ENCODE results near the gene PTH.

PTH gene

DNA sequence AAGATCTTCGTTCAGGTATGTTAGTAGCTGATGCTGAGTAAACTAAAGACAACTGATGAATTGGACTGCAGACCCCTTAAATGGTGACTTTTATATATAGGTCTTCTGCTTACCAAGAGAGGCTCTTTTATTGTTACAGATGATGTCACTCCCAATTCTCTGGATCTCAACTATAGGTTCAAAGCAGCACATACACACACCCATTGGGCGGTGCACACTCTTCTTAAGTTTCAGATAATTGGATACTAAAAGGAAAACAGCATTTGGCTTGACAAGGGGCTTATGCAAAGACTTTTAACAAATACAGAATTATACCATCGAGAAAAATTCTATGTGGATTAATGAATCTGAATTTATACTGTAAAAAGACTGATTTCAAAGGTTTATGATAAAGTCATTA lies at the start of gene PTH:
Gene PTH, minus strand, starts transcription at position 69 of the 400 bp plus-strand sequence. CDS start 3,142 bp downstream, outside the sequence.
- DNase-seq: no peak
- intact Hi-C loops (cut with DNase I): no loop called here

DNA sequence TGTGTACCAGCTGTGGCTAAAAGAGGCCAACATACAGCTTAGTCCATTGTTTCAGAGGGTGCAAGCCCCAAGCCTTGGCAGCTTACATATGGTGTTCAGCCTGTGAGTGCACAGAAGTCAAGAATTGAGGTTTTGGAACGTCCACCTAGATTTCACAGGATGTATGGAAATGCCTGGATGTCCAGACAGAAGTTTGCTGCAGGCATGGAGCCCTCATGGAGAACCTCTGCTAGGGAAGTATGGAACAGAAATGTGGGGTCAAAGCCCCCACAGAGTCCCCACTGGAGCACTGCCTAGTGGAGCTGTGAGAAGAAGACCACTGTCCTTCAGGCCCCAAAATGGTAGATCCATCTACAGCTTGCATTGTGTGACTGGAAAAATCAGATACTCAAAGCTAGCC lies 42.2 kb upstream of the PTH start:
- intact Hi-C loops (cut with DNase I): no loop called here

DNA sequence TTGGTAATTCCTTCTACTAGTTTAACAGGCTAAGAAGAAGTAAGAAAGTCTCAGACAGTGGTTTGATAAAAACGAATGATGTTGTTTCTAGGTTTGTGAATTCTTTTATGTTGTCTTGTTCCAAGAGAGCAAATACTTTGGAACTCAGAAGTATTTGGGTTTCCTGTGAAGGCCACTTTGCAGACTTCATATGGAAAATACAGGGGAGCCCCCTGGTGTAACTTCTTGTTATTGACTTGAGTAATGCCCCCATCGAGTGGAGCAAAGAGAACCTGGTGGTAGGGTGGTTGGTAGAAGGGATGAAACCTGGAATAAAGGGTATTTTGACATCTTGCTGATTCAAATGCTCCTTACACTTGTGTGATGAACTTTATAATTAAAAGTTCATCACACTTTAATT lies 40.0 kb upstream of the PTH start:
- intact Hi-C loops (cut with DNase I): no loop called here
- no peak for DNase-seq

More for the DNA sequence above, 42.2 kb upstream of the PTH start:
- DNase-seq: no peak

DNA sequence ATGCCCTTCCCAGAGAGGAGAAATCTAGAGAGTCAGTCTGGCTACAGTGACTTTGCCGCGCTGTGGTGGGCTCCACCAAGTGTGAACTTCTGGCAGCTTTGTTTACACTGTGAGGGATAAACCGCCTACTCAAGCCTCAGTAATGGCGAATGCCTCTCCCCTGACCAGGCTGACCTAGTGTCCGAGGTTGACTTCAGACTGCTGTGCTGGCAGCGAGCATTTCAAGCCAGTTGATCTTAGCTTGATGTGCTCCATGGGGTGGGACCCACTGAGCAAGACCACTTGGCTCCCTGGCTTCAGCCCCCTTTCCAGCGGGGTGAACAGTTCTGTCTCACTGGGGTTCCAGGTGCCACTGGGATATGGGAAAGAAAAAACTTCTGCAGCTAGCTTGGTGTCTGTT lies 38.6 kb upstream of the PTH start:
- DNase-seq: peak in 2 of 10 donors; percentile 55 to 61
- intact Hi-C loops (cut with DNase I): no loop called here

DNA sequence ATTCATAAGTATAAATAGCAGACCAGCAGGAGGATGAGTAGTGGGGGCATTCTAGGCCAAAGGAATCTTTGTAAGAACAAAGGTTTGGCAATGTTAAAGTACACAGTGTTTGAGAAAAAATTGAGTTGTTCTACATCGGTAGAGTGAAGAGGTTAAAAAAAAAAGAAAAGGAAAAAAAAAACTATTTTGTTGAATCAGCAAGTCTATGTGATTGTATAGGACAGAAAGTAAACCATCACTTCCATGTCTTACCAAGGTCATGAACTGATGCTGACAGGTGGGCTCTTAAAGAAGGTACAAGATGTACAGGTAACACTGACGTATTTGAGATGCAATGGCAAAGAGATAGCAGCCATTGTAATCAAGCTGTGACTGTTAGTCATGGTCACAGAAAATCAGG lies 29.5 kb upstream of the PTH start:
- intact Hi-C loops (cut with DNase I): no loop called here
- no peak for DNase-seq

DNA sequence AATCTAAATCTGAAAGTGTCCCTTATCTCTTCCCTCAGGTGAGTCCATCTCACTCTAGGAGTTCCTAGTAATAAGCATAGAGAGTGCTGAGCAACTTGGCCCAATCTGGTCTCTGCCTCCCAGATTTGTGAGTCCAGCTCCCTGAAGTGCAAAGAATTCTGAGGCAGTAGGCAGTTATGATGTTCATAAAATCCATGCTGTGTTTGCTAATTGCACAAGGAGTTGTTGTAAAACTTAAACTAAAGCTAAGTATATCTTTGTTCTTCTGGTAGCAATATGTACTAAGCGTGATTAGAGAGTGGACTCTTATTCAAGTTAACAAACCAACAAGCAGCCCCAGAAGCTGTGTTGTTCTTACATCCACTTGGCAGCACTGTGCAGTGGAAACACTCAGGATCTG lies 7.6 kb upstream of the PTH start:
- no peak for DNase-seq
- intact Hi-C loops (cut with DNase I): no loop called here

DNA sequence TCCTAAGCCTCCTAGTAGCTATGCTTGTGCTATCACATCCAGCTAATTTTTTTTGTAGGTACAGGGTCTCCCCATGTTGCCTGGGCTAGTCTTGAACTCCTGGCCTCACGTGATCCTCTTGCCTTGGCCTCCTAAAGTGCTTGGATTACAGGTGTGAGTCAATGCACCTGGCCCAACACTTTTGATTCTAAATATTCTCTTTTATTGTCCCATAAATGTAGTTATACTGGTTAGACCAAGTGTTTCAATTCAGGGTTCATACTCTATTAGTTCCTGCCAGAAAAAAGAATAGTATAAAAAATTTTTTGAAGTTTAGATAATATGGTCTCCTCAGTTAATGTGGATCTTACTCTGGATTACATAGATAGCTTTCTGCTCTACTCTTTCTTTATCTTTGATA lies 6.7 kb upstream of the PTH start:
- DNase-seq: no peak
- intact Hi-C loops (cut with DNase I): no loop called here

DNA sequence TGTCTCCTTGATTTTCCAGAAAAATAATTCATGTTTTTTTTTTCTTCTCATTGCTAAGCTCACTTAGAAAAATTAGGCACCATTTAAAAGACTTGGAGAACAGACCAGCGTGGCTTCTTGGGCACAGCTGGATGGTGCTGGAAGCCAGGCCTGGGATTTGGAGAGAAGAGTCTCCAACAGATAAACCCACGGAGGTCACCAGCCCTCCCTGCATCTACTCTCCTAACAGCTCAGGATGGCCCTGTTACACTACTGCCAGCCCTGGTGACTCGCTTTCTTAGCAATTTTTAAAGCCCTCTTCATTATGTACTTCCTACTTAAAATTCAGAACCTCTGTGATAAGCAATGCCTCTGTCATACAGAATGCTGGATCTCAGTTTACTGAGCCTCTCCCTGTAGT lies 1.7 kb downstream of the PTH start:
- intact Hi-C loops (cut with DNase I): no loop called here
- DNase-seq: no peak

DNA sequence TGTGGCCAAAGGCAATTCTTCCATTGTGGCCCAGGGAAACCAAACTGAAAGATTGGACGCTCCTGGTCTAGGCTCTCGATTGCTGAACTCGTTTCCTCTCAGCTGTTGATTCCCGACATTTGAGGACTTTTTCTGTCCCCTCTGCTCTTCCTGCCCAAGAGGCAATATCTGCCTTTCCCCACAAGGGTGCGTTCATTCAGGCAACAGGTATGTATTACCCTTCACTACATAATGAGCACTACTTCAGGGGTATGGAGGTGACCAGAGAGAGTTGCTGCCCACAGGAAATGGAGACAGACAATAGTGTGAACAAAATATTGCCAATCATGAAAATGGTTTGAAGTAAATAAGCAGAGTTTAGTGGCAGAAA lies 8.2 kb downstream of the PTH start:
- DNase-seq: no peak
- intact Hi-C loops (cut with DNase I): no loop called here

DNA sequence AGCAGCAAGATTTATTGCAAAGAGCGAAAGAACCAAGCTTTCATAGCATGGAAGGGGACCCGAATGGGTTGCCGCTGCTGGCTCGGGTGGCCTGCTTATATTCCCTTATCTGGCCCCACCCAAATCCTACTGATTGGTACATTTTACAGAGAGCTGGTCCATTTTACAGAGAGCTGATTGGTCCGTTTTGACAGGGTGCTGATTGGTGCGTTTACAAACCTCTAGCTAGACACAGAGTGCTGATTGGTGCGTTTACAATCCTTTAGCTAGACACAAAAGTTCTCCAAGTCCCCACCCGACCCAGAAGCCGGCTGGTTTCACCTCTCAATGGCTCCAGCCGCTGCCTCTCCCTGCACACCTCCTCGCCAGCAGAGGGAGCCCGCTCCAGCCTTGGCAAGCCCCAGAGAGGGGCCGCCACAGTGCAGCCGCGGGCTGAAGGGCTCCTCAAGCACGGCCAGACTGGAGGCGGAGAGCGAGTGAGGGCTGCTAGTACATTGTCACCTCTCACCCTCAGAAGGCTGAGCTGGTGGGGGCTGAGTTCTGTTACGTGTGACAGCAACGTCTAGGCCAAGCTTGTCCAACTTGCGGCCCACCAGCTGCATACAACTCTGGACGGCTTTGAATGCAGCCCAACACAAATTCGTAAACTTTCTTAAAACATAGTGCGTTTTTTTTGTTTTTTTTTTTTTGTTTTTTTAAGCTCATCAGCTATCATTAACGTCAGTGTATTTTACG lies 8.7 kb downstream of the PTH start:
- intact Hi-C loops (cut with DNase I): no loop called here
- DNase-seq: peak in 4 of 10 donors; percentile 12 to 80 (median 50)

DNA sequence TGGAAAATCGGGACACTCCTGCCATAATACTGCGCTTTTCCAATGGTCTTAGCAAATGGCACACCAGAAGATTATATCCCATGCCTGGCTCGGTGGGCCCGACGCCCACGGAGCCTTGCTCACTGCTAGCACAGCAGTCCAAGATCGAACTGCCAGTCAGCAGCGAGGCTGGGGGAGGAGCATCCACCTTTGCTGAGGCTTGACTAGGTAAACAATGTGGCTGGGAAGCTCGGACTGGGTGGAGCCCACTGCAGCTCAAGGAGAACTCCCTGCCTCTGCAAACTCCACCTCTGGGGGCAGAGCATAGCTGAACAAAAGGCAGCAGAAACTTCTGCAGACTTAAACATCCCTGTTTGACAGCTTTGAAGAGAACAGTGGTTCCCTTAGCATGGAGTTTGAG lies 15.6 kb downstream of the PTH start:
- intact Hi-C loops (cut with DNase I): no loop called here

DNA sequence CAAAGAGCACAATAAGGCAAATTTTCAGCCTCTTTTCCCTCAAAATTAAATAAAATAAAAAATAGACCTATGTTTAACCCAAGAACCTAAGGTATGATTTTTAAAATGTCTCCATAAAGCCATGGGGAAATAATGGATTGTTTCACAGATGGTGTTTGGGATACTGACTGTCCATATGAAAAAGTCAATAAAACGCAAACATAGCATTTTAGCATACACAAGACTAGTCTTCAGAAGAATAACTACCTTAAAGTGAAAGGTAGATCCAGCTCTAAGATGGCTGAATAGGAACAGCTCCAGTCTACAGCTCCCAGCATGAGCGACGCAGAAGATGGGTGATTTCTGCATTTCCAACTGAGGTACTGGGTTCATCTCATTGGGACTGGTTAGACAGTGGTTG lies 16.1 kb downstream of the PTH start:
- intact Hi-C loops (cut with DNase I): no loop called here
- no peak for DNase-seq

More for the DNA sequence above, 15.6 kb downstream of the PTH start:
- peak in 1 of 10 donors; percentile 52 for DNase-seq

DNA sequence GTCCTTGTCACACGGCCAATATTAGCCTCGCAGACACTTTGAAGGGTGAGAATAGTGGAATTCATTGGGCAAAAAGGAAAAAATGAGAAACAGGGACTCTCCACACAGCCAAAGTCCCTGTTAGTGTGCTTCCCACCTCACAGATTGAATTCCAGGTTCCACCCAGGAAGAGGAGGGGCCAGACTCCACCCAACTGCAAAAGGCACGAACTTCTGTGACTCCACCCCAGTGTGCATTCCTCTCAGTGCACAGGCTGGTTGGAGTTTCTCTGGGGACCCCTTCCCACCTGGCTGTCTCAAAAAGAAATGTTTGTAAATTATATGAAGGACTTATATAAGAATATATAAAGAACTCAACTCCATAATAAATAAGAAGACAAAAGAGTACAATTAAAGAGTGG lies 20.7 kb downstream of the PTH start:
- no peak for DNase-seq
- intact Hi-C loops (cut with DNase I): no loop called here

DNA sequence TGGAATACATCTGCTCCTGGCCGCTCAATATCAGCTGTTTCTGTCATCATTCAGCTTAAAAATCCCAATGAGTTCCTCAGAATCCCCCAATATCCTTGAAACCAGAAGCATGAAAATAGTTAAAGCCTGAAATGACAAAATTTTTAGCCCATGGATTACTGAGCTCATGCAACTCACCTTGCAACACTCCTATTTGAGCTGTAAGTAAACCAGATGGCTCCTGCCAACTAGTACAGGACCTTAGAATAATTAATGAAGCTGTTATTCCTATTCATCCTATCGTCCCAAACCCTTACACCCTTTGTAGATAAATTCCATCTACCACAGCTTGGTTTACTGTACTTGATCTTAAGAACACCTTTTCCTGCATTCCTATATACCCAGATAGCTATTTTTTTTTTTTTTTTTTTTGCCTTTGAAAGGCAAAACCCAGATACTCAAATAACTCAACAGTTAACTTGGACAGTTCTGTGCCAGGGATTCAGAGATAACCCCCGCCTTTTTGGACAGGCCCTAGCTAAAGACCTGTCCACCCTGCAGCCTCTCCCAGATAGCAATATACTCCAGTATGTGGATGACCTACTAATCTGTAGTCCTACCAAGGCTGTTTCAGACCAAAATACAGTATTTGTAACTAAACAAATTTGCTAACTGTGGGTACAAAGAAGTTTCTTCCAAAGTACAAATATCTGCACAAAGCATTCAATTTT lies 22.6 kb downstream of the PTH start:
- DNase-seq: no peak
- intact Hi-C loops (cut with DNase I): no loop called here

DNA sequence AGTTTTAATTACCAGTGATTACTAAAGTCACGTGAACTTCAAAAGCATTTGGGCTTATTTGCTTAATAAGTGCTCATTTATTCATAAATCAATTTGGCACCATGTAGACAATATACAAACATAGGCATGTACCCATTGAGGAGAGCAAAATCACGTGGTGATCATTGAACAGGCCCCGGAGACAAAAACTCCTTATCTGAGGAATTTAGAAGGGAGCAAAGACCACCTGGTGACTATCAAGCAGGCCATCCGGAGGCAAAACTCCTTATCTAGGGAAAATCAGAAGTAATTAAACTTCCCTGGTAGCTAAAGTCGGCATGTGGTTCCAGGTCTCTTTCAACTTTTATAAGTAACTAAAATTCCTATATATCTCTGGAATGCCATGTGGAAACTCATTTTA lies 27.0 kb downstream of the PTH start:
- intact Hi-C loops (cut with DNase I): loop anchor here (10.0 kb wide), 1 partner anchor 284 kb away; no protein-coding TSS in a partner anchor
- no peak for DNase-seq

DNA sequence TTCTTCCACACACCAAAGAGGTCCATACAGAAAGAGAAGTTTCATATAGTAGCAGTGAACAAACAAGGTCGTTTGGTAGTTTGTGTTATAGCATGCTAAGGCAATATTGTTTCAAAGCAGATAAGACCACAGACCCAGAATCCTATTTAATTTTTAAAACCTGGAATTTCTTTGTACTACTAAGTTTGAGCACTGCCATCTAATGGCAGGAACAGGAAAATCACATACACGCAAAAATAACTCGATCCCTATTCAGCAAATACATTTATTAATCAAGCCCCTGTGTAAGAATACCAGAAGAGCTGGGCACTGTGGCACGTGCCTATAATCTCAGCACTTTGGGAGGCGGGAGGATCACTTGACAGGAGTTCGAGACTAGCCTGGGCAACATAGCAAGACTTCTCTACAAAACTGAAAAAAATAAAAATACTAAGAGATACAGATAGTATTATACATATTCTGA lies 29.9 kb downstream of the PTH start:
- intact Hi-C loops (cut with DNase I): loop anchor here (10.0 kb wide), 1 partner anchor 281 kb away; no protein-coding TSS in a partner anchor

DNA sequence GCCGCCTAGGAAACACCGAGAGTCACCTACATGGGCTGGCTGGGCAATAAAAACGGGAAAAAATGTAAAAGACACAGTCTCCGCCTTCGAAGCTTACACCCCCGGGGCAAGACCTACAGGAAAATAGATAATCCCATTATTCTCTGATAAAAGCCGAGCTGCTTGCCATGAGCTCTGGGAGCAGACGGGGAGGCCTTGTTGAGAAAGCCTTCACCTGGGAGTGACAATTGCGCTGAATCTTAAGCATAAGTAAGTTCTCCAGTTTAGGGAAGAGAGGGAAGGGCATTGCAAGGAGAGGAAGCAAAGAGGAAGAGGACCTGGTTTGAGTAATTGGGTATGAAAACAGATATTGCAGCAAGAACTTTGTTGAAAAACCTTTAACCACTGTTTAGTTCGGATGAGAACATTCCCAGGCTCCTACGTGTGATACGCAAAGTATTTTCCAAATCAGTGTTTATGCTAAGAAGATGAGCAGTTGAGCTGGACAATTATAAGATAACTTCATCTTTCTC lies 32.0 kb downstream of the PTH start:
- peak in 1 of 10 donors; percentile 6 for DNase-seq
- intact Hi-C loops (cut with DNase I): loop anchor here (5.0 to 10.0 kb wide), 3 partner anchors 187 to 279 kb away; partner anchors contain the start of genes BMAL1 and FAR1

More for the DNA sequence above, 29.9 kb downstream of the PTH start:
- no peak for DNase-seq

DNA sequence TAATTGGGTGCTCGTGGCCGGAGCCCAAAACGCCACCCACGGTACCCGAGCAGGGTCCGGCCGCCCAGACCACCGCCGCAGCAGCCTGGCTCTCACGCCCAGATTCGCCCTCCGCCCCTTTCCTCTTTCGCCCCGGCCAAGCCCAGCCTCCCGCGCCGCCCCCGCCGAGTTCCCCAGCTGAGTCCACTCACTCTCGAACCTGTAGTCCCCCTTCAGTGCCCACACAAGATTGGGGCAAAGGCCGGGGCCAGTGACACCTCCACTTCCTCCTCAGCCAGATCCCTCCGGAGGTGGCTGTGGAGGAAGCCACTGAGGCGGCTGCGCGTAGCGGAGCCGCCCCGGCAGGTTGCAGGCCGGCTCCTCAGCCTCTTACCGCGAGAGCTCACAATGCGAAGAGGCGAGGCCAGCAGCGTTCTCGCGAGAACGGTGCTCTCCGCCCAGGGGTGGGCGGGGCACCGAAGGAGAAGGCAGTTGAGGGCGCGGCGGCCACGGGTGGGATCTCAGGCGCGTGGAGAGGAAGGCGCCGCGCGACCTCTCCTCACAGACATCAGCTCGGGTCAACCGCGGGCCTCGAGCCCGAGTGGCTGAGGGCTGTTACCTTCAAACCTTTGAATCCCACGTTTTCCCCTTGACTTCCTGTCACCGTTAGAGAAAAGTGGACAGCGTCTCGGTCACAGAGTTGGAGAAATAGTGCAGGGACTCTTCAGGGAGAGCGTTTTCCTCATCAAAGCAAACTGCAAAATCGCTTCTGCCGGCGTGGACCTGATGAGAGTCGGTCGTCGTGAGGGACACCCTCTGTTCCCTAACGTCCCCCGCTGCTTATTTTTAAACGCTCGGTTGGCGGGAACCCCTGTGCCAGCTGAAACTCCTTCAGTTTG lies 32.7 kb downstream of the PTH start, which contains the start of gene BTBD10:
Gene BTBD10, minus strand, starts transcription at position 322 of the 878 bp plus-strand sequence. CDS start 18,098 bp downstream, outside the sequence.
- intact Hi-C loops (cut with DNase I): loop anchor here (5.0 to 10.0 kb wide), 3 partner anchors 186 to 278 kb away; partner anchors contain the start of genes BMAL1 and FAR1
- peak; percentile 76 to 99 (median 88) for DNase-seq

DNA sequence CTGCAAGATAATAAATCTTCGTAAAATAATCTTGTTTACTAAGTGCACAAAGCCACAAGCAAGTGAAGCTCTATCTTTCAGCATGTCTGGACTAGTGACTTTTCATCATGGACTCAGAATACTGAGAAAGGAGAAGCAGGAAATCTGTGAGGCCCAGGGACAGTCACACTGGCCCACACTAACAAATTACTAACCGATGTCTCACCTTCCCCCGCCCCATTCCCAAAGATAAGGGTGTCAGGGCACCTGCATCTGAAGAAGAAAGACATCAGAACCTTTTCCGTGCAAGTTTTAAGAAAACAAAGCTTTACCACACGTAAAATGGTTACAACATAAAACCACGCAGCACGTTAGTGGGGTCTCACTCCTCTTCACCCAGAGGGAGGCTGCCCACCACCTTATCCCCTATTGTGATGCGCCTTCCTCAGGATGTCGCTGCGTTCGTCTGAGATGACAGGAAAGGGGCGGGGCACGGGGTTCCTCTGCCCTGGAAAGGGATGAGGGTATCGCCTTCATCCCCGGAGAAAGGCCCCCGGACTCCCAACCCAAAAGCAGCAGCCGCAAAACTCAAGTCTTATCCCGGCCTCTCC lies 33.4 kb downstream of the PTH start:
- peak; percentile 25 to 92 (median 50) for DNase-seq
- intact Hi-C loops (cut with DNase I): loop anchor here (5.0 to 10.0 kb wide), 3 partner anchors 185 to 278 kb away; partner anchors contain the start of genes BMAL1 and FAR1

DNA sequence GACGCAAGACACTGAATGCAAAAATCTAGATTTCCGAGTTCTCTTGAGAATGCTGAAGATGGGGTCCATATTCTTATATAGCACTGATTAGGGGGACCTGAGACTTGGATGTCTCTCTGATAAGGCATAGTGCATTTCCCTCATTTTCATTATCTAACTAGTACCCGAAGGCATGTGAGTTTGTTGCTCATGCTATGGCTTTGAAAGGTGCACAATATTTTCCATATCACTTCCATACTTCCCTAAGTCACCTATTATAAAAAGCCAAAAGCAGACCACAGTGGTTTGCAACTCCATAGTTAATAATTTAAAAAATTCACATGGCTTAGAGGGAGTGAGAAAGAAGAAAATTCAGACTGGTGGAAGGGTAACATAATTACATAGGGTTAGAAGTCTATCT lies 34.5 kb downstream of the PTH start:
- intact Hi-C loops (cut with DNase I): loop anchor here (5.0 to 10.0 kb wide), 3 partner anchors 184 to 276 kb away; partner anchors contain the start of genes BMAL1 and FAR1

More for the DNA sequence above, 34.5 kb downstream of the PTH start:
- DNase-seq: no peak

Data from posterior cingulate gyrus (tissue), 11 donors.